ENCODE data around the gene TASP1. TPM values are rescaled to one million over a fixed set of nuclear protein-coding genes. Genes with fewer than 3 reads are reported as not detected.

TASP1 gene
- total and polyA plus RNA-seq, 10 of the 15 experiments (the other 5 are each of a cell fraction or from before 2014, with no cell fraction given): 7.4 to 17.8 (median 10.5) TPM

DNA sequence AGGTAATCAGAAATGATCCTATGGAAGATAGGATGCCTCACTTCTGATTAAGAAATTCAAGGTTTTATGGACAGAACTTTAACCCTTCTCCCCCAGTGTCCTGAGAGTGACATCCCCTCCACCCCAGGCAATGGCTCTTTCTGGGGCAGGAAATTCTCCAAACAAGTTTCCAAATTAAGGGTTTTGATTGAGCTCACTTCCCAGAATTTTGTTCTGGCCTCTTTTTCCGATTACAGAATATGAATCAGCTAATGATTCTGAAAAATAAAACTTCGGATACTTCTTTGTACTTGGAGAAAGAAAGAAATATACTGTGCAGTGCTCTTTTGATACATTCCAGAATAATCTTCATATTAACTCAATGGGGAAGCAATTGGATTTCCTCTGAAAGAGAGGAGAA lies 32.8 kb upstream of the TASP1 start:
- DNase-seq (ENCODE audit: low read depth, low spot score): no peak
- no peak for FAIRE-seq
- intact Hi-C loops (cut with micrococcal nuclease; ENCODE audit: unreplicated experiment): no loop called here
- no peak for TF ChIP-seq ZNF274 (IDR thresholded peaks at IDR 0.05; ENCODE audit: insufficient read depth, insufficient read length)
- TF ChIP-seq RELB (IDR thresholded peaks at IDR 0.05; ENCODE audit: low read depth): no peak
- no peak for TF ChIP-seq RB1 (IDR thresholded peaks at IDR 0.05; ENCODE audit: borderline replicate concordance)
- no peak for TF ChIP-seq NR2F1 (conservative IDR thresholded peaks at IDR 0.05)
- TF ChIP-seq FOXK2 (IDR thresholded peaks at IDR 0.05): no peak
- no peak for TF ChIP-seq MYC (IDR thresholded peaks at IDR 0.05; ENCODE audit: insufficient read depth, insufficient read length, insufficient replicate concordance, low read length, severe bottlenecking)
- TF ChIP-seq BCL11A (IDR thresholded peaks at IDR 0.05; ENCODE audit: low read depth, low read length): no peak
- TF ChIP-seq ZNF687 (IDR thresholded peaks at IDR 0.05): no peak
- no peak for TF ChIP-seq PBX3 (IDR thresholded peaks at IDR 0.05; ENCODE audit: insufficient replicate concordance, low read depth, low read length)
- TF ChIP-seq, protein P1, sequence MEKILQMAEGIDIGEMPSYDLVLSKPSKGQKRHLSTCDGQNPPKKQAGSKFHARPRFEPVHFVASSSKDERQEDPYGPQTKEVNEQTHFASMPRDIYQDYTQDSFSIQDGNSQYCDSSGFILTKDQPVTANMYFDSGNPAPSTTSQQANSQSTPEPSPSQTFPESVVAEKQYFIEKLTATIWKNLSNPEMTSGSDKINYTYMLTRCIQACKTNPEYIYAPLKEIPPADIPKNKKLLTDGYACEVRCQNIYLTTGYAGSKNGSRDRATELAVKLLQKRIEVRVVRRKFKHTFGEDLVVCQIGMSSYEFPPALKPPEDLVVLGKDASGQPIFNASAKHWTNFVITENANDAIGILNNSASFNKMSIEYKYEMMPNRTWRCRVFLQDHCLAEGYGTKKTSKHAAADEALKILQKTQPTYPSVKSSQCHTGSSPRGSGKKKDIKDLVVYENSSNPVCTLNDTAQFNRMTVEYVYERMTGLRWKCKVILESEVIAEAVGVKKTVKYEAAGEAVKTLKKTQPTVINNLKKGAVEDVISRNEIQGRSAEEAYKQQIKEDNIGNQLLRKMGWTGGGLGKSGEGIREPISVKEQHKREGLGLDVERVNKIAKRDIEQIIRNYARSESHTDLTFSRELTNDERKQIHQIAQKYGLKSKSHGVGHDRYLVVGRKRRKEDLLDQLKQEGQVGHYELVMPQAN (conservative IDR thresholded peaks at IDR 0.05): no peak
- TF ChIP-seq BACH1 (IDR thresholded peaks at IDR 0.05; ENCODE audit: borderline replicate concordance): no peak
- TF ChIP-seq HCFC1 (IDR thresholded peaks at IDR 0.05; ENCODE audit: low read length): no peak
- no peak for TF ChIP-seq PML (IDR thresholded peaks at IDR 0.05; ENCODE audit: low read length)

More for the DNA sequence above, 32.8 kb upstream of the TASP1 start:
- ChIA-PET POLR2A (no interaction called here), CTCF (interaction anchor here (0.6 to 1.0 kb wide), 3 partner anchors 11 to 534 kb away, joined by 3 to 5 read pairs (median 4); no protein-coding TSS in a partner anchor), RAD21 (ENCODE audit: unreplicated experiment) (no interaction called here), SMC1A (ENCODE audit: uncharacterized antibody, unreplicated experiment) (interaction anchor here (0.6 kb wide), 3 partner anchors 21 to 1738 kb away, joined by 3 read pairs; no protein-coding TSS in a partner anchor)
- no TSS peak for BruUV-seq (replicated peaks)
- Histone ChIP-seq H3K79me2 (ENCODE audit: control insufficient read depth, insufficient read depth, low read length) (no peaks in the 10 kb centered on the region), H3K27me3 (replicated peaks in 1 of 2; ENCODE audit: control insufficient read depth in 2 of 2, insufficient read depth in 2 of 2, low read length in 1 of 2) (no peaks in the 10 kb centered on the region; a peak in 1 of 4 replicates), H3K4me1 (ENCODE audit: control insufficient read depth, insufficient read depth, low read length) (peaks cover 4% of the 10 kb centered on the region), H3K27ac (ENCODE audit: control insufficient read depth, insufficient read depth) (no peak overlapping the region), H3K36me3 (ENCODE audit: control insufficient read depth in 2 of 2, insufficient read depth in 2 of 2, low read length in 1 of 2) (no peaks in the 10 kb centered on the region), H3K9ac (ENCODE audit: control insufficient read depth, insufficient read depth, low read length) (no peak overlapping the region), H2AFZ (ENCODE audit: control insufficient read depth, low read depth, low read length) (no peak overlapping the region), H3K4me2 (ENCODE audit: control insufficient read depth, insufficient read depth) (no peak overlapping the region), H3K9me3 (replicated peaks; ENCODE audit: control insufficient read depth, insufficient read depth, low read length) (no peaks in the 10 kb centered on the region; the same call in 2 of the 3 replicates), H3K4me3 (no peak overlapping the region), H4K20me1 (ENCODE audit: control insufficient read depth, insufficient read depth) (no peaks in the 10 kb centered on the region)
- ATAC-seq: no peak
- in situ Hi-C loops (cut with MboI): no loop called here
- 21% methylated on average over 2 of the region's 2 CpGs for WGBS (ENCODE audit: insufficient coverage, insufficient replicate concordance, low lambda C conversion rate, missing lambda C conversion rate)

Measured in GM12878 (cell line).